K562 (cell line): ENCODE data around the gene FNDC4. TPM values are rescaled to one million over a fixed set of nuclear protein-coding genes. Genes with fewer than 3 reads are reported as not detected.

Experiments
- ATAC-seq: fragments of 200-7000 bp; cut with Tn5 transposase; 3 replicates; pipeline ENCODE4 v1.9.1; 2020; ENCODE audit warnings: moderate library complexity
- BruUV-seq: library from RNA; stranded (reverse); fragments of 400-500 nt; replicated peaks from 2 replicates; lab custom pipeline; 2021; lab: Mats Ljungman, UMichigan
- CTCF ChIA-PET: fragments of 300-600 bp; formaldehyde crosslinking; extraction: SDS; loops from one replicate; lab custom pipeline; 2021; ENCODE audit warnings: low intra/inter-chr PET ratio; lab: Yijun Ruan, JAX
- POLR2A ChIA-PET: fragments of 300-600, 350-650 bp; sonication (Branson Sonifier 250); formaldehyde crosslinking; extraction: SDS; loops from one replicate; lab custom pipeline; 2021; ENCODE audit warnings: antibody characterized with exemption, inconsistent platforms; lab: Yijun Ruan, JAX
- DNase-seq, 4 experiments: peaks; one replicate each; pipeline versions ENCODE4 v3.0.0 to v3.0.0-alpha.2; 2011 to 2018; ENCODE audit warnings: low spot score in 3 of 4, mixed read lengths in 3 of 4; ENCODE audit errors: extremely low read depth in 1 of 4
- FAIRE-seq: peaks from 2 replicates; lab custom pipeline; 2011; peaks lifted over from hg19 to GRCh38; lab: Jason Lieb, UNC
- H2AFZ ChIP-seq: 2 replicates; pipeline ENCODE4 v1.6.0; 2011; ENCODE audit warnings: low read depth, low read length, control low read depth, inconsistent platforms
- H3K27ac ChIP-seq: fragments of 200-600 bp; 3 replicates; pipeline ENCODE4 v1.8.0; 2011; ENCODE audit warnings: low read depth, mild to moderate bottlenecking, control low read depth, inconsistent platforms, low read length, moderate library complexity, mixed read lengths; ENCODE audit errors: extremely low read depth
- H3K27me3 ChIP-seq, 2 experiments: fragments of 300-600 bp in 1 of 2; 2 replicates in 1 of 2; 3 replicates in 1 of 2; pipeline versions ENCODE4 v1.6.0 to v1.8.0; 2011; ENCODE audit warnings: inconsistent platforms in 2 of 2, low read length in 2 of 2, mild to moderate bottlenecking in 1 of 2, mixed read lengths in 1 of 2, moderate library complexity in 1 of 2; ENCODE audit not compliant: control insufficient read depth in 2 of 2, insufficient read depth in 2 of 2
- H3K36me3 ChIP-seq: fragments of 300-600 bp; 3 replicates; pipeline ENCODE4 v1.8.0; 2011; ENCODE audit warnings: mild to moderate bottlenecking, low read length, inconsistent platforms; ENCODE audit not compliant: control insufficient read depth, insufficient read depth
- H3K4me1 ChIP-seq, 2 experiments: fragments of 200-600 bp in 1 of 2; replicated peaks in 1 of 2; 2 replicates in 1 of 2; 3 replicates in 1 of 2; pipeline versions ENCODE4 v1.5.1 to v1.8.0; 2011; ENCODE audit warnings: inconsistent platforms in 2 of 2, low read length in 2 of 2, mild to moderate bottlenecking in 1 of 2, mixed read lengths in 1 of 2, moderate library complexity in 1 of 2; ENCODE audit not compliant: control insufficient read depth in 2 of 2, insufficient read depth in 2 of 2
- H3K4me2 ChIP-seq: 2 replicates; pipeline ENCODE4 v1.6.1; 2011; ENCODE audit warnings: low read length, control low read depth, inconsistent platforms, mixed read lengths; ENCODE audit not compliant: insufficient read depth
- H3K4me3 ChIP-seq: fragments of 200-600 bp; sonication (generic), shearing (Covaris generic); 2 replicates; pipeline ENCODE4 v1.5.1; 2016; ENCODE audit warnings: control low read depth, inconsistent platforms
- H3K79me2 ChIP-seq: fragments of 200-600 bp; 3 replicates; pipeline ENCODE4 v1.8.0; 2011; ENCODE audit warnings: low read length, inconsistent platforms; ENCODE audit not compliant: control insufficient read depth, insufficient read depth
- H3K9ac ChIP-seq, 2 experiments: 2 replicates each; pipeline versions ENCODE4 v1.6.0 to v1.6.1; 2011; ENCODE audit warnings: low read depth in 2 of 2, low read length in 2 of 2, control low read depth in 1 of 2, inconsistent platforms in 1 of 2, mild to moderate bottlenecking in 1 of 2, mixed read lengths in 1 of 2; ENCODE audit not compliant: insufficient read depth in 1 of 2
- H3K9me1 ChIP-seq: one replicate; pipeline ENCODE4 v1.6.0; 2011; ENCODE audit warnings: inconsistent platforms, mild to moderate bottlenecking, low read length, moderate library complexity; ENCODE audit not compliant: control insufficient read depth, insufficient read depth
- H3K9me3 ChIP-seq: replicated peaks from 2 replicates; pipeline ENCODE4 v1.5.1; 2011; ENCODE audit warnings: low read depth, low read length, inconsistent platforms; ENCODE audit not compliant: control insufficient read depth, insufficient read depth
- H4K20me1 ChIP-seq: replicated peaks from 2 replicates; pipeline ENCODE4 v1.6.1; 2011; ENCODE audit warnings: low read length, inconsistent platforms, mixed read lengths; ENCODE audit not compliant: control insufficient read depth, insufficient read depth
- CEBPZ ChIP-seq: fragments of 150-350 bp; IDR thresholded peaks from 2 replicates; pipeline ENCODE4 v1.6.1; 2014; ENCODE audit warnings: low read depth, mild to moderate bottlenecking, low read length, borderline replicate concordance
- HDAC2 ChIP-seq: fragments of 450-650 bp; IDR thresholded peaks from 2 replicates; pipeline ENCODE4 v1.6.1; 2016; ENCODE audit warnings: mild to moderate bottlenecking
- ID3 ChIP-seq, 2 experiments: fragments of 250-450 bp in 1 of 2; fragments of 450-650 bp in 1 of 2; sonication (Bioruptor Pico) in 1 of 2; IDR thresholded peaks; 2 replicates each; pipeline versions ENCODE4 v1.6.1 to v1.8.0; 2016 to 2021; ENCODE audit warnings: mild to moderate bottlenecking in 2 of 2, moderate library complexity in 2 of 2, missing compliant biosample characterization in 1 of 2, missing genetic modification characterization in 1 of 2
- MAX ChIP-seq: sonication (generic); formaldehyde crosslinking; IDR thresholded peaks from 2 replicates; pipeline ENCODE4 v1.9.0; 2022; ENCODE audit warnings: mild to moderate bottlenecking, missing genetic modification reagents
- NKRF ChIP-seq: fragments of 450-650 bp; IDR thresholded peaks from 2 replicates; pipeline ENCODE4 v1.6.1; 2016; ENCODE audit warnings: borderline replicate concordance
- POLR2AphosphoS5 ChIP-seq: IDR thresholded peaks from 2 replicates; pipeline ENCODE4 v1.6.1; 2011; ENCODE audit warnings: mild to moderate bottlenecking, low read depth, low read length, moderate library complexity; ENCODE audit not compliant: control insufficient read depth, insufficient read depth
- RBM17 ChIP-seq: fragments of 200-400 bp; formaldehyde crosslinking; IDR thresholded peaks from 2 replicates; pipeline ENCODE4 v1.6.1; 2017; ENCODE audit warnings: low read depth, mild to moderate bottlenecking, low read length, borderline replicate concordance
- SETDB1 ChIP-seq: IDR thresholded peaks from one replicate; pipeline ENCODE4 v1.6.1; 2012; ENCODE audit warnings: low read length, control low read depth, inconsistent platforms
- SRF ChIP-seq, 2 experiments: fragments of 250-450, 450-650 bp in 1 of 2; sonication (Bioruptor Pico) in 1 of 2; sonication (generic) in 1 of 2; formaldehyde crosslinking; IDR thresholded peaks; 2 replicates each; pipeline versions ENCODE4 v1.5.0 to v1.5.1; 2020 to 2022; ENCODE audit warnings: mild to moderate bottlenecking in 1 of 2, missing genetic modification reagents in 1 of 2
- TOE1 ChIP-seq, 2 experiments: fragments of 450-650 bp in 1 of 2; sonication (generic) in 1 of 2; formaldehyde crosslinking in 1 of 2; IDR thresholded peaks; 2 replicates each; pipeline versions ENCODE4 v1.7.1 to v1.8.0; 2016 to 2022; ENCODE audit warnings: borderline replicate concordance in 2 of 2, mild to moderate bottlenecking in 2 of 2, antibody characterized with exemption in 1 of 2, inconsistent platforms in 1 of 2, low read depth in 1 of 2, missing genetic modification reagents in 1 of 2, moderate library complexity in 1 of 2
- ZNF584 ChIP-seq: fragments of 200-800 bp; sonication (Bioruptor generic); IDR thresholded peaks from 2 replicates; pipeline ENCODE4 v1.6.1; 2016; ENCODE audit warnings: low read depth, mild to moderate bottlenecking, missing genetic modification characterization, missing compliant biosample characterization
- WGBS: fragments of 100-300 bp; shearing (Covaris generic); methylation state at CpG from one replicate; pipeline ENCODE4 v1.1.6; 2016; ENCODE audit warnings: low coverage, mixed read lengths; ENCODE audit not compliant: insufficient coverage; ENCODE audit errors: missing lambda C conversion rate; 5-methylcytosine and 5-hydroxymethylcytosine counted together
- in situ Hi-C: fragments of 300-500 bp; cut with MboI; formaldehyde crosslinking; loops from 4 replicates; pipeline ENCODE4 v1.15.0; 2018; ENCODE audit warnings: inconsistent platforms, mixed read lengths
- intact Hi-C: fragments of 100-400 bp; cut with micrococcal nuclease; formaldehyde crosslinking; loops from 2 replicates; pipeline ENCODE4 v1.14.2; 2022
- polyA plus RNA-seq, 8 experiments: library from polyadenylated mRNA; depleted of rRNA in 4 of 8; stranded (reverse) in 5 of 8; unstranded in 3 of 8; fragments of >200 nt; fragmentation: Nextera tagmentation in 2 of 8; fragmentation: Illumina TruSeq in 1 of 8; extraction: Ambion mirVana in 2 of 8; extraction: Trizol in 1 of 8; gene quantifications; 2 replicates each; pipeline versions ENCODE4 v1.2.1 to v1.2.3, GENCODE V29; 2011 to 2014; ENCODE audit warnings: inconsistent platforms in 1 of 8, missing spikeins in 1 of 8
- total RNA-seq, 7 experiments: library from RNA; depleted of rRNA in 6 of 7; stranded (reverse); fragments of >200 nt in 6 of 7; fragmentation: Illumina TruSeq in 2 of 7; extraction: Trizol in 2 of 7; gene quantifications; 2 replicates each; pipeline versions ENCODE4 v1.2.1 to v1.2.3, GENCODE V29; 2011 to 2021; ENCODE audit warnings: low replicate concordance in 1 of 7

FNDC4 gene
- total and polyA plus RNA-seq, 9 of the 15 experiments (the other 6 are each of a cell fraction or from before 2014, with no cell fraction given): 0.28 to 4.9 (median 2.3) TPM

- Histone ChIP-seq H3K79me2 (peaks cover 6% of the 10 kb centered on the region; the same call in 2 of the 3 replicates), H3K4me2 (peak within 1 kb of the TSS; percentile 98), H4K20me1 (no peaks in the 10 kb centered on the region), H3K9me1 (no peaks in the 10 kb centered on the region), H3K9me3 (no peaks in the 10 kb centered on the region), H3K4me1 (peaks cover 6 to 10% of the 10 kb centered on the region in 2 experiments; a peak in 4 of 5 replicates), H3K9ac (peak within 1 kb of the TSS; percentile 65 to 82), H3K36me3 (no peaks in the 10 kb centered on the region), H2AFZ (peak within 1 kb of the TSS; percentile 96), H3K27me3 (no peaks in the 10 kb centered on the region), H3K27ac (peak within 1 kb of the TSS; percentile 73), H3K4me3 (peak within 1 kb of the TSS; percentile 52)
- ChIA-PET CTCF (interaction anchor here (1.2 kb wide), 1 partner anchor 80 kb away, joined by 4 read pairs; the partner anchor contains the start of gene PPM1G), POLR2A (interaction anchor here (0.7 to 2.6 kb wide), 5 partner anchors 10 to 48 kb away, joined by 3 to 7 read pairs (median 4); no protein-coding TSS in a partner anchor)
- in situ Hi-C loops: no loop called here
- intact Hi-C loops: loop anchor here (2.0 to 10.0 kb wide), 3 partner anchors 62 to 135 kb away; partner anchors contain the start of genes CCDC121, GPN1 and NRBP1
- BruUV-seq: TSS peak; percentile 97
- peak; percentile 100 for FAIRE-seq
- 7% methylated on average over 43 of the region's 43 CpGs for WGBS
- ATAC-seq: peak; percentile 98
- peak; percentile 99 to 100 (median 99) for DNase-seq
- TF ChIP-seq HDAC2: peak; percentile 89
- peak; percentile 87 for TF ChIP-seq POLR2AphosphoS5
- TF ChIP-seq RBM17: no peak
- TF ChIP-seq SETDB1: no peak
- TF ChIP-seq MAX (CRISPR knock-in tag): peak; percentile 96
- peak in 1 of 2 experiments; percentile 80; a peak in 1 of 4 replicates for TF ChIP-seq SRF (CRISPR knock-in tag; IDR thresholded peaks at IDR 0.05)
- TF ChIP-seq CEBPZ: no peak
- TF ChIP-seq TOE1 (IDR thresholded peaks at IDR 0.05; ENCODE audit: borderline replicate concordance): no peak
- peak; percentile 16; the same call in 1 of the 2 replicates for TF ChIP-seq TOE1 (CRISPR knock-in tag; IDR thresholded peaks at IDR 0.05; ENCODE audit: borderline replicate concordance, low read depth)
- no peak for TF ChIP-seq ZNF584 (CRISPR knock-in tag)
- peak; percentile 99 for TF ChIP-seq NKRF
- no peak for TF ChIP-seq ID3 (CRISPR knock-in tag; IDR thresholded peaks at IDR 0.05)
- no peak; the same call in 1 of the 2 replicates for TF ChIP-seq ID3 (tag; IDR thresholded peaks at IDR 0.05)
Observed at GRCh38 chr2:27489498-27490397, 5.3 kb downstream of the FNDC4 start, which contains the start of gene IFT172. TSS of gene IFT172 (minus strand) at chr2:27489743. CDS start at chr2:27489653, 90 bp downstream.
